Liver (tissue), 9 donors: ENCODE data around the gene BPGM. TPM values are rescaled to one million over a fixed set of nuclear protein-coding genes. Genes with fewer than 3 reads are reported as not detected.
"Not testable (repeated sequence)": the region's sequence is repeated elsewhere in the genome, so short reads cannot be mapped to it uniquely, and the experiment has no call there.

Experiments used
- DNase-seq: peaks from one replicate; pipeline ENCODE4 v3.0.0-alpha.2; 2017; ENCODE audit warnings: low spot score
- H3K27ac ChIP-seq, 2 donors: one replicate each; pipeline ENCODE4 v1.7.0; 2013; ENCODE audit warnings: inconsistent platforms in 2 of 2, low read length in 2 of 2, control low read depth in 1 of 2, low read depth in 1 of 2, mild to moderate bottlenecking in 1 of 2
- H3K27me3 ChIP-seq, 4 donors: one replicate each; pipeline versions ENCODE4 v1.6.1 to v1.7.0; 2013; ENCODE audit warnings: low read length in 3 of 4, inconsistent platforms in 1 of 4, mild to moderate bottlenecking in 1 of 4, moderate library complexity in 1 of 4; ENCODE audit not compliant: control insufficient read depth in 4 of 4, insufficient read depth in 4 of 4
- H3K36me3 ChIP-seq, 4 donors: one replicate each; pipeline versions ENCODE4 v1.6.1 to v1.7.0; 2013; ENCODE audit warnings: low read length in 3 of 4, mild to moderate bottlenecking in 3 of 4, low read depth in 1 of 4, moderate library complexity in 1 of 4; ENCODE audit not compliant: control insufficient read depth in 4 of 4, insufficient read depth in 3 of 4
- H3K4me1 ChIP-seq, 4 donors: one replicate each; pipeline versions ENCODE4 v1.6.1 to v1.7.0; 2013; ENCODE audit warnings: low read length in 3 of 4, mild to moderate bottlenecking in 3 of 4, moderate library complexity in 1 of 4; ENCODE audit not compliant: control insufficient read depth in 4 of 4, insufficient read depth in 4 of 4
- H3K4me3 ChIP-seq, 3 donors: one replicate each; pipeline versions ENCODE4 v1.6.1 to v1.7.0; 2013; ENCODE audit warnings: low read length in 3 of 3, control low read depth in 1 of 3, low read depth in 1 of 3, mild to moderate bottlenecking in 1 of 3
- H3K9ac ChIP-seq, 2 donors: one replicate each; pipeline ENCODE4 v1.7.0; 2013; ENCODE audit warnings: low read length in 2 of 2, mild to moderate bottlenecking in 2 of 2, moderate library complexity in 2 of 2, control low read depth in 1 of 2, low read depth in 1 of 2
- H3K9me3 ChIP-seq, 4 donors: one replicate each; pipeline versions ENCODE4 v1.6.1 to v1.7.0; 2013; ENCODE audit warnings: low read length in 3 of 4; ENCODE audit not compliant: control insufficient read depth in 4 of 4
- ATF3 ChIP-seq: IDR thresholded peaks from 2 replicates; pipeline ENCODE4 v1.6.1; 2016; ENCODE audit warnings: antibody characterized with exemption
- EGR1 ChIP-seq, 2 donors: IDR thresholded peaks; 2 replicates each; pipeline ENCODE4 v1.6.1; 2016 to 2018; ENCODE audit warnings: antibody characterized with exemption in 2 of 2, low read depth in 2 of 2
- FOXA1 ChIP-seq: IDR thresholded peaks from 2 replicates; pipeline ENCODE4 v1.6.1; 2016; ENCODE audit warnings: antibody characterized with exemption
- HNF4A ChIP-seq, 2 donors: conservative IDR thresholded peaks; 2 replicates each; pipeline ENCODE4 v1.6.1; 2016; ENCODE audit warnings: antibody characterized with exemption in 2 of 2, mild to moderate bottlenecking in 2 of 2
- HNF4G ChIP-seq: IDR thresholded peaks from 2 replicates; pipeline ENCODE4 v1.6.1; 2016; ENCODE audit warnings: antibody characterized with exemption
- JUND ChIP-seq, 2 donors: IDR thresholded peaks; 2 replicates each; pipeline ENCODE4 v1.6.1; 2016; ENCODE audit warnings: antibody characterized with exemption in 2 of 2
- NR2F2 ChIP-seq: IDR thresholded peaks from 2 replicates; pipeline ENCODE4 v1.6.1; 2016; ENCODE audit warnings: antibody characterized with exemption
- RAD21 ChIP-seq, 2 donors: IDR thresholded peaks; 2 replicates each; pipeline ENCODE4 v1.6.1; 2016; ENCODE audit warnings: antibody characterized with exemption in 2 of 2, mild to moderate bottlenecking in 2 of 2
- REST ChIP-seq: IDR thresholded peaks from 2 replicates; pipeline ENCODE4 v1.6.1; 2016; ENCODE audit warnings: antibody characterized with exemption, mild to moderate bottlenecking
- TAF1 ChIP-seq: conservative IDR thresholded peaks from 2 replicates; pipeline ENCODE4 v1.6.1; 2016; ENCODE audit warnings: antibody characterized with exemption, mild to moderate bottlenecking
- YY1 ChIP-seq: IDR thresholded peaks from 2 replicates; pipeline ENCODE4 v1.6.1; 2016; ENCODE audit warnings: antibody characterized with exemption, mild to moderate bottlenecking
- WGBS: extraction: QIAGEN DNeasy Blood & Tissue Kit; methylation state at CpG from one replicate; pipeline ENCODE4 v1.1.7; 2013; 5-methylcytosine and 5-hydroxymethylcytosine counted together
- polyA plus RNA-seq, 2 donors: library from polyadenylated mRNA; stranded (reverse) in 1 of 2; unstranded in 1 of 2; fragments of 200-250 nt in 1 of 2; fragments of >200 nt in 1 of 2; fragmentation: Nextera tagmentation in 1 of 2; extraction: Ambion mirVana in 1 of 2; gene quantifications; one replicate each; pipeline versions ENCODE4 v1.2.1 to v1.2.3, GENCODE V29; 2013 to 2015
- total RNA-seq, 2 donors: library from RNA; depleted of rRNA; stranded (reverse); fragments of >200 nt; gene quantifications; one replicate each; pipeline ENCODE4 v1.2.3, GENCODE V29; 2014
- TF ChIP-seq, protein P1 (sequence below): fragments of 150-350 bp; IDR thresholded peaks from 2 replicates; pipeline ENCODE4 v1.5.1; 2017; ENCODE audit warnings: improper control_type of control experiment, low read depth, low read length; ENCODE audit not compliant: missing input control
- TF ChIP-seq, protein P2 (sequence below): IDR thresholded peaks from 2 replicates; pipeline ENCODE4 v1.6.1; 2016; ENCODE audit warnings: antibody characterized with exemption
- TF ChIP-seq, protein P3 (sequence below): IDR thresholded peaks from 2 replicates; pipeline ENCODE4 v1.6.1; 2016; ENCODE audit warnings: antibody characterized with exemption
- donor health status: healthy.
- donor health status: healthy.
- donor health status: healthy.
- donor health status: healthy.
- donor health status: healthy.

The BPGM gene
- total and polyA plus RNA-seq, 4 donors = 6.1 to 250 (median 7.6) TPM

- no peak overlapping the region for H3K27ac ChIP-seq
- no peak overlapping the region for H3K4me3 ChIP-seq
- DNase-seq = no peak
- WGBS = 89% methylated on average over 3 of the region's 3 CpGs
- no peaks in the 10 kb centered on the region for H3K36me3 ChIP-seq
- H3K9ac ChIP-seq = no peak overlapping the region
- peaks cover 4 to 11% (median 6%) of the 10 kb centered on the region in 4 donors for H3K4me1 ChIP-seq
- H3K27me3 ChIP-seq = no peaks in the 10 kb centered on the region
- no peaks in the 10 kb centered on the region for H3K9me3 ChIP-seq
- TF ChIP-seq ATF3 (no peak), YY1 (no peak), REST (no peak), HNF4A (conservative IDR thresholded peaks at IDR 0.05) (no peak), EGR1 (IDR thresholded peaks at IDR 0.05; ENCODE audit: low read depth in 2 of 2) (no peak)
- TF ChIP-seq, protein P1, sequence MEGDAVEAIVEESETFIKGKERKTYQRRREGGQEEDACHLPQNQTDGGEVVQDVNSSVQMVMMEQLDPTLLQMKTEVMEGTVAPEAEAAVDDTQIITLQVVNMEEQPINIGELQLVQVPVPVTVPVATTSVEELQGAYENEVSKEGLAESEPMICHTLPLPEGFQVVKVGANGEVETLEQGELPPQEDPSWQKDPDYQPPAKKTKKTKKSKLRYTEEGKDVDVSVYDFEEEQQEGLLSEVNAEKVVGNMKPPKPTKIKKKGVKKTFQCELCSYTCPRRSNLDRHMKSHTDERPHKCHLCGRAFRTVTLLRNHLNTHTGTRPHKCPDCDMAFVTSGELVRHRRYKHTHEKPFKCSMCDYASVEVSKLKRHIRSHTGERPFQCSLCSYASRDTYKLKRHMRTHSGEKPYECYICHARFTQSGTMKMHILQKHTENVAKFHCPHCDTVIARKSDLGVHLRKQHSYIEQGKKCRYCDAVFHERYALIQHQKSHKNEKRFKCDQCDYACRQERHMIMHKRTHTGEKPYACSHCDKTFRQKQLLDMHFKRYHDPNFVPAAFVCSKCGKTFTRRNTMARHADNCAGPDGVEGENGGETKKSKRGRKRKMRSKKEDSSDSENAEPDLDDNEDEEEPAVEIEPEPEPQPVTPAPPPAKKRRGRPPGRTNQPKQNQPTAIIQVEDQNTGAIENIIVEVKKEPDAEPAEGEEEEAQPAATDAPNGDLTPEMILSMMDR = no peak
Observed at GRCh38 chr7:134640842-134641715, 5.6 kb upstream of the BPGM start.

- H3K9me3 ChIP-seq, H3K4me3 ChIP-seq, H3K36me3 ChIP-seq, DNase-seq, H3K9ac ChIP-seq, H3K4me1 ChIP-seq, H3K27ac ChIP-seq, H3K27me3 ChIP-seq: not testable (repeated sequence)
- 83% methylated on average over 4 of the region's 4 CpGs for WGBS
Observed at GRCh38 chr7:134641981-134642380, 4.7 kb upstream of the BPGM start.

- H3K9me3 ChIP-seq = no peaks in the 10 kb centered on the region
- TF ChIP-seq, protein P2, sequence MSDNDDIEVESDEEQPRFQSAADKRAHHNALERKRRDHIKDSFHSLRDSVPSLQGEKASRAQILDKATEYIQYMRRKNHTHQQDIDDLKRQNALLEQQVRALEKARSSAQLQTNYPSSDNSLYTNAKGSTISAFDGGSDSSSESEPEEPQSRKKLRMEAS = no peak
- TF ChIP-seq HNF4G (no peak), TAF1 (no peak), FOXA1 (no peak), RAD21 (IDR thresholded peaks at IDR 0.05) (no peak), NR2F2 (no peak), ATF3 (no peak), JUND (IDR thresholded peaks at IDR 0.05) (no peak), EGR1 (IDR thresholded peaks at IDR 0.05; ENCODE audit: low read depth in 2 of 2) (no peak), REST (no peak)
- TF ChIP-seq, protein P3, sequence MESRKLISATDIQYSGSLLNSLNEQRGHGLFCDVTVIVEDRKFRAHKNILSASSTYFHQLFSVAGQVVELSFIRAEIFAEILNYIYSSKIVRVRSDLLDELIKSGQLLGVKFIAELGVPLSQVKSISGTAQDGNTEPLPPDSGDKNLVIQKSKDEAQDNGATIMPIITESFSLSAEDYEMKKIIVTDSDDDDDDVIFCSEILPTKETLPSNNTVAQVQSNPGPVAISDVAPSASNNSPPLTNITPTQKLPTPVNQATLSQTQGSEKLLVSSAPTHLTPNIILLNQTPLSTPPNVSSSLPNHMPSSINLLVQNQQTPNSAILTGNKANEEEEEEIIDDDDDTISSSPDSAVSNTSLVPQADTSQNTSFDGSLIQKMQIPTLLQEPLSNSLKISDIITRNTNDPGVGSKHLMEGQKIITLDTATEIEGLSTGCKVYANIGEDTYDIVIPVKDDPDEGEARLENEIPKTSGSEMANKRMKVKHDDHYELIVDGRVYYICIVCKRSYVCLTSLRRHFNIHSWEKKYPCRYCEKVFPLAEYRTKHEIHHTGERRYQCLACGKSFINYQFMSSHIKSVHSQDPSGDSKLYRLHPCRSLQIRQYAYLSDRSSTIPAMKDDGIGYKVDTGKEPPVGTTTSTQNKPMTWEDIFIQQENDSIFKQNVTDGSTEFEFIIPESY = no peak
Observed at GRCh38 chr7:134643131-134643530, 3.5 kb upstream of the BPGM start.

More at GRCh38 chr7:134643131-134643530, 3.5 kb upstream of the BPGM start:
- H3K36me3 ChIP-seq = no peaks in the 10 kb centered on the region
- no peak overlapping the region for H3K27ac ChIP-seq
- H3K4me1 ChIP-seq = peaks cover 4 to 17% (median 8%) of the 10 kb centered on the region in 4 donors
- no peak for DNase-seq
- no peak overlapping the region for H3K4me3 ChIP-seq
- peak overlapping the region in 1 of 2 donors; percentile 1 for H3K9ac ChIP-seq
- WGBS = 83% methylated on average over 1 of the region's 1 CpG
- H3K27me3 ChIP-seq = no peaks in the 10 kb centered on the region
